Neural progenitor cell (in vitro differentiated cells): ENCODE measurements around the gene SULT1C3.

ENCODE experiments used
- EZH2 ChIP-seq: fragments of 200-600 bp; sonication (generic); IDR thresholded peaks from 2 replicates; pipeline ENCODE4 v1.6.1; 2017; ENCODE audit warnings: antibody characterized with exemption, mild to moderate bottlenecking, moderate library complexity
- TF ChIP-seq, protein P1 (sequence below): fragments of 200-600 bp; sonication (generic); IDR thresholded peaks from 2 replicates; pipeline ENCODE4 v1.5.1; 2017; ENCODE audit warnings: antibody characterized with exemption, mild to moderate bottlenecking

GRCh38 chr2:108212671-108213070 is 27.1 kb upstream of the SULT1C3 start:
- TF ChIP-seq, protein P1, sequence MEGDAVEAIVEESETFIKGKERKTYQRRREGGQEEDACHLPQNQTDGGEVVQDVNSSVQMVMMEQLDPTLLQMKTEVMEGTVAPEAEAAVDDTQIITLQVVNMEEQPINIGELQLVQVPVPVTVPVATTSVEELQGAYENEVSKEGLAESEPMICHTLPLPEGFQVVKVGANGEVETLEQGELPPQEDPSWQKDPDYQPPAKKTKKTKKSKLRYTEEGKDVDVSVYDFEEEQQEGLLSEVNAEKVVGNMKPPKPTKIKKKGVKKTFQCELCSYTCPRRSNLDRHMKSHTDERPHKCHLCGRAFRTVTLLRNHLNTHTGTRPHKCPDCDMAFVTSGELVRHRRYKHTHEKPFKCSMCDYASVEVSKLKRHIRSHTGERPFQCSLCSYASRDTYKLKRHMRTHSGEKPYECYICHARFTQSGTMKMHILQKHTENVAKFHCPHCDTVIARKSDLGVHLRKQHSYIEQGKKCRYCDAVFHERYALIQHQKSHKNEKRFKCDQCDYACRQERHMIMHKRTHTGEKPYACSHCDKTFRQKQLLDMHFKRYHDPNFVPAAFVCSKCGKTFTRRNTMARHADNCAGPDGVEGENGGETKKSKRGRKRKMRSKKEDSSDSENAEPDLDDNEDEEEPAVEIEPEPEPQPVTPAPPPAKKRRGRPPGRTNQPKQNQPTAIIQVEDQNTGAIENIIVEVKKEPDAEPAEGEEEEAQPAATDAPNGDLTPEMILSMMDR = no peak
- TF ChIP-seq EZH2 = no peak
